ENCODE results near the gene BCL2L15. TPM values are rescaled to one million over a fixed set of nuclear protein-coding genes. Genes with fewer than 3 reads are reported as not detected.

BCL2L15 gene
- total RNA-seq, 2 donors from 2014 or later: 116 to 191 TPM

- Histone ChIP-seq H3K9me3 (no peaks in the 10 kb centered on the region), H3K4me3 (no peak overlapping the region), H3K27me3 (no peaks in the 10 kb centered on the region), H3K36me3 (no peaks in the 10 kb centered on the region), H3K27ac (no peak overlapping the region), H3K9ac (ENCODE audit: low read depth in 2 of 2, low read length in 2 of 2) (no peak overlapping the region), H3K4me1 (peaks cover 10% of the 10 kb centered on the region)
- DNase-seq: no peak
- TF ChIP-seq, protein P1, sequence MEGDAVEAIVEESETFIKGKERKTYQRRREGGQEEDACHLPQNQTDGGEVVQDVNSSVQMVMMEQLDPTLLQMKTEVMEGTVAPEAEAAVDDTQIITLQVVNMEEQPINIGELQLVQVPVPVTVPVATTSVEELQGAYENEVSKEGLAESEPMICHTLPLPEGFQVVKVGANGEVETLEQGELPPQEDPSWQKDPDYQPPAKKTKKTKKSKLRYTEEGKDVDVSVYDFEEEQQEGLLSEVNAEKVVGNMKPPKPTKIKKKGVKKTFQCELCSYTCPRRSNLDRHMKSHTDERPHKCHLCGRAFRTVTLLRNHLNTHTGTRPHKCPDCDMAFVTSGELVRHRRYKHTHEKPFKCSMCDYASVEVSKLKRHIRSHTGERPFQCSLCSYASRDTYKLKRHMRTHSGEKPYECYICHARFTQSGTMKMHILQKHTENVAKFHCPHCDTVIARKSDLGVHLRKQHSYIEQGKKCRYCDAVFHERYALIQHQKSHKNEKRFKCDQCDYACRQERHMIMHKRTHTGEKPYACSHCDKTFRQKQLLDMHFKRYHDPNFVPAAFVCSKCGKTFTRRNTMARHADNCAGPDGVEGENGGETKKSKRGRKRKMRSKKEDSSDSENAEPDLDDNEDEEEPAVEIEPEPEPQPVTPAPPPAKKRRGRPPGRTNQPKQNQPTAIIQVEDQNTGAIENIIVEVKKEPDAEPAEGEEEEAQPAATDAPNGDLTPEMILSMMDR (IDR thresholded peaks at IDR 0.05): no peak
- intact Hi-C loops (cut with DNase I): no loop called here
Measured at GRCh38 chr1:113898241-113898814, 10.9 kb upstream of the BCL2L15 start.

- Histone ChIP-seq H3K4me1 (no peaks in the 10 kb centered on the region), H3K27me3 (no peaks in the 10 kb centered on the region), H3K9ac (ENCODE audit: low read depth in 2 of 2, low read length in 2 of 2) (no peak overlapping the region), H3K27ac (no peak overlapping the region), H3K9me3 (no peaks in the 10 kb centered on the region), H3K36me3 (no peaks in the 10 kb centered on the region), H3K4me3 (no peak overlapping the region)
- DNase-seq: no peak
- TF ChIP-seq, protein P1 (IDR thresholded peaks at IDR 0.05): no peak
- intact Hi-C loops (cut with DNase I): no loop called here
Measured at GRCh38 chr1:113895961-113896360, 8.6 kb upstream of the BCL2L15 start.

DNA sequence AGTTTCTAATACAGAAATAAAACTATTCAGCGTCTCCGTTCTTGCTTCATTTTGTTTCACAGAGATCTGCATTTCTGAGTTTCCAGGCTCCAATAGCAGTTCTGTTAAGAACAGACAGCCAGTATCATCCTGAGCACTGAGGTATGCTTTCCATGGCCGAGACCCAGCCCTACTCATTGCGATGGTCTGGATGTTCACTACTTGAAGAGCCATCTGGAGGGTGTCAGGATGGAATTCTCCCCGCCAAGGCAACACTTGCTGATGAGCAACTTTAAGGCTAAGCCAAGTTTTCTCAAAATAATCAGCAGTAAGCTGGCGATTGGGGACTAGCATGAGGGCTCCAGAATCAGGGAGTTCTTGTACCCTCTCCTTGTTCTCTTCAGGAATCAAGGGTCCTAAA is 7.7 kb upstream of the BCL2L15 start:
- Histone ChIP-seq H3K4me3 (no peak overlapping the region), H3K9me3 (no peaks in the 10 kb centered on the region), H3K36me3 (no peaks in the 10 kb centered on the region), H3K27me3 (no peaks in the 10 kb centered on the region), H3K9ac (ENCODE audit: low read depth in 2 of 2, low read length in 2 of 2) (no peak overlapping the region), H3K4me1 (no peaks in the 10 kb centered on the region), H3K27ac (no peak overlapping the region)
- TF ChIP-seq, protein P1 (IDR thresholded peaks at IDR 0.05): no peak
- DNase-seq: no peak
- intact Hi-C loops (cut with DNase I): no loop called here

GRCh38 chr1:113893267-113893666 is 5.9 kb upstream of the BCL2L15 start:
- no peak overlapping the region for H3K27ac ChIP-seq
- H3K9me3 ChIP-seq: no peaks in the 10 kb centered on the region
- intact Hi-C loops (cut with DNase I): no loop called here
- no peak overlapping the region for H3K9ac ChIP-seq (ENCODE audit: low read depth in 2 of 2, low read length in 2 of 2)
- TF ChIP-seq, protein P1 (IDR thresholded peaks at IDR 0.05): no peak
- no peaks in the 10 kb centered on the region for H3K27me3 ChIP-seq
- no peak overlapping the region for H3K4me3 ChIP-seq
- no peaks in the 10 kb centered on the region for H3K36me3 ChIP-seq
- no peaks in the 10 kb centered on the region for H3K4me1 ChIP-seq
- DNase-seq: no peak

GRCh38 chr1:113891631-113892220 is 4.3 kb upstream of the BCL2L15 start:
- TF ChIP-seq, protein P1 (IDR thresholded peaks at IDR 0.05): no peak
- no peaks in the 10 kb centered on the region for H3K27me3 ChIP-seq
- H3K27ac ChIP-seq: no peak overlapping the region
- H3K4me1 ChIP-seq: no peaks in the 10 kb centered on the region
- DNase-seq: peak; percentile 38
- no peak overlapping the region for H3K9ac ChIP-seq (ENCODE audit: low read depth in 2 of 2, low read length in 2 of 2)
- no peaks in the 10 kb centered on the region for H3K36me3 ChIP-seq
- intact Hi-C loops (cut with DNase I): no loop called here
- H3K9me3 ChIP-seq: no peaks in the 10 kb centered on the region
- no peak overlapping the region for H3K4me3 ChIP-seq

Measured in colonic mucosa (tissue), 4 donors.